ENCODE measurements around the gene NGF. TPM values are rescaled to one million over a fixed set of nuclear protein-coding genes. Genes with fewer than 3 reads are reported as not detected.

NGF gene
- total RNA-seq, 1 donor from 2014 or later, result 2.6 TPM

DNA sequence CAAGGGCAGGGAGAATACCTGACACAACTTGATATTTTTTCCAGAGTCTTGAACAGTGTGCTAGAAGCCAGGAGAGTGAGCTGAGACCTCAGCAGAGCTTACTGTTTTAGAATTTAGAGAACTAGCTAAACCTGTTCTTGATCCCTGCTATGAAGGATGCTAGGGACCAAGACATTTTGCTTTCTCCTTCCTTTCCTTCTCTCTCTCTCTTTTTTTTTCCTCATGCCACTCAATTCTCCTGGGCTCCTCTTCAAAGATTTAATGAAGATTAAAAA is 99.0 kb downstream of the NGF start:
- DNase-seq (ENCODE audit: low spot score), result no peak

DNA sequence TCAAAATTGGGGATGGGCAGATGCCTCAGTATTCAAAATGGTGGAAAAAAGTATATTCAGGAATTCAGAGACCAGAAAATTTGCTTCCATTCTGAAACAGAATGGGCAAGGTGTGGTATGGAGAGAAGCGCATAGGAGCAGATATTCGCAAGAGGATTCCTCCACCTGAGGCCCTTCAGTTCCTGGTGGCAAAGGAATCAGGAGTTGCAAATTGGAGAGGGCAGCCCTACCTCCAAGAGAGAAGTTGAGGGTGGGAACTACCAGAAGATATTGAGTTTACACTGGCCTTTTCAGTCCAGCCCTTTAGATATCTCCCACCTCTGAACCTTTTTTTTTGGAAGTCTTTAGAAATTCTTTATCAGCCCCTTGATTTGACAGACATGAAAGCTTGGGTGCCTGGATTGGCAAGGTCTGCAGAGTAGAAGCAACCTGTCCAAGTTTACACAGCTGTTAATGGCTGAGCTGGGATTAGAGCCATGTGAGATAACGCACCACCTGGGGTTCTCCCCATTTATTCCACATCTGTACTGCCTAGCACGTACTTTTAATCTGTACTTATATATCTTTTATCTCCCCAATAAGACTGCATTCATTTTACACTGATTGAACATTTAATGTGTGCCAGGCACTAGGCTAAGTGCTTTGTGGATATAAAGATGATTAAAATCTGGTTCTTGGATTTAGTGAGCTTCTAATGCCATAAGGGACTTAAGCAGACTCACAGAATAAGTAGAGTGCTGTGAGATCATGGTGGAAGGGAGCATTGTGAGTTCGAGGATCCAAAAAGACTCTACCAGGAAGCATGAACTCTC is 99.5 kb downstream of the NGF start:
- no peak for DNase-seq (ENCODE audit: low spot score)

DNA sequence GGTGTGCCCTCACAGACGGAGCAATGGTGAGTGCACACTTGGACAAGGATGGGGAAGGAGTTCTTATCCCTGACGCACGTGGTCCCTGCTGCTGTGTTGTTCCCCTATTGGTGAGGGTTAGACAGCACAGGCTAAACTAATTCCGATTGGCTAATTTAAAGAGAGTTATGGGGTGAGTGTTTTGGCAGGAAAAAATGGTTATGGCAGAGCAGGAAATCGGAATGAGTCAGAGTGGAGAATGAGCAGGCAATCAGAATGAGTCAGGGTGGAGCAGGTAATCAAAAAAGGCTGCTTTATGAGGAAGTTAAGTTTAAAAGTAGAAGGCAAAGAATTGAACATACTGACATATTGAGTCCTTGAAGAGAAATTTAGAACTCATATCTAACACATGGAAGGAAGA is 100.5 kb downstream of the NGF start:
- no peak for DNase-seq (ENCODE audit: low spot score)

DNA sequence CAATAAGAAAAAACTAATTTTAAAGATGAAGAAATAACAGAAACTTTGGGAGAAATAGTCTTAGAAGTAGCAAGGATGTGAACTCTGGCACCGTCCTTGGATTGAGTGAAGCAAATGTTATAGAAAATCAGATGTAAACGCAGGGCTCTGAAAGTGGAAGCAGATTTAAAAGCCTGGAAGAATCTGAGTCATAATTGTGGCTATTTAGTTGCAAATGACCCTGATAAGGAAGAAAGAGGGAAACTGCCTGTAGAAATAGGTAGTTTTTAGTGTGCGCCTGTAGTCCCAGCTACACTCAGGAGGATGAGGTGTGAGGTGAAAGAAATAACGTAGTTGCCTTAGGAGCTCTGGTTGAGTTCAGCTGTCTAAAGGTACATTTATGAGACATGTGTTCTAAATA is 101.0 kb downstream of the NGF start:
- no peak for DNase-seq (ENCODE audit: low spot score)

Other genes starting within 250 kb of the NGF start
- gene TSPAN2, start 248.7 kb downstream of the NGF start, total RNA-seq, result 12.1 TPM